Colon (tissue), 2 donors: ENCODE results near the gene MYH11.
"Not testable (repeated sequence)": the region's sequence is repeated elsewhere in the genome, so short reads cannot be mapped to it uniquely, and the experiment has no call there.

Experiments
- FAIRE-seq: peaks from 2 replicates; lab custom pipeline; 2012; peaks lifted over from hg19 to GRCh38; lab: Jason Lieb, UNC
- donor health status: control.
- donor health status: control.

The MYH11 gene

GRCh38 chr16:15665107-15665506 lies 191.7 kb downstream of the MYH11 start:
- no peak for FAIRE-seq

- no peak for FAIRE-seq
Measured at GRCh38 chr16:15660203-15660601, 196.6 kb downstream of the MYH11 start.

- FAIRE-seq, result no peak
Measured at GRCh38 chr16:15658556-15658955, 198.3 kb downstream of the MYH11 start.

GRCh38 chr16:15658149-15658548 lies 198.7 kb downstream of the MYH11 start:
- no peak for FAIRE-seq

- not testable (repeated sequence) for FAIRE-seq
Measured at GRCh38 chr16:15655561-15655960, 201.3 kb downstream of the MYH11 start.

- FAIRE-seq, result no peak
Measured at GRCh38 chr16:15654591-15654990, 202.2 kb downstream of the MYH11 start.

- FAIRE-seq, result no peak
Measured at GRCh38 chr16:15653227-15653626, 203.6 kb downstream of the MYH11 start.
